Neural cell (in vitro differentiated cells): ENCODE results near the gene H1-8. TPM values are rescaled to one million over a fixed set of nuclear protein-coding genes. Genes with fewer than 3 reads are reported as not detected.

ENCODE experiments used
- H2AFZ ChIP-seq: fragments of 200-600, 300-800 bp; sonication (generic), shearing (Covaris generic); 2 replicates; pipeline ENCODE4 v1.6.0; 2014; ENCODE audit warnings: low read depth, mild to moderate bottlenecking, antibody characterized with exemption, low read length, moderate library complexity
- H3F3A ChIP-seq: fragments of 200-600 bp; shearing (Covaris generic); 2 replicates; pipeline ENCODE4 v1.6.1; 2016; ENCODE audit warnings: mild to moderate bottlenecking, moderate library complexity, mixed read lengths, antibody characterized with exemption, low read length; ENCODE audit not compliant: insufficient read depth, poor library complexity, severe bottlenecking
- H3K27ac ChIP-seq: fragments of 200-600, 300-800 bp; sonication (generic), shearing (Covaris generic); 2 replicates; pipeline ENCODE4 v1.5.1; 2014; ENCODE audit warnings: mild to moderate bottlenecking, low read length, moderate library complexity
- H3K27me3 ChIP-seq: fragments of 300-800, 200-600 bp; sonication (generic), shearing (Covaris generic); 2 replicates; pipeline ENCODE4 v1.6.0; 2014; ENCODE audit warnings: mild to moderate bottlenecking, low read depth, low read length, moderate library complexity; ENCODE audit not compliant: insufficient read depth
- H3K36me3 ChIP-seq: fragments of 300-800, 200-600 bp; sonication (generic), shearing (Covaris generic); 2 replicates; pipeline ENCODE4 v1.5.1; 2014; ENCODE audit warnings: mild to moderate bottlenecking, antibody characterized with exemption, low read length, moderate library complexity; ENCODE audit not compliant: insufficient read depth
- H3K4me2 ChIP-seq: fragments of 300-800, 200-600 bp; sonication (generic), shearing (Covaris generic); 2 replicates; pipeline ENCODE4 v1.6.0; 2014; ENCODE audit warnings: mild to moderate bottlenecking, low read length
- H3K4me3 ChIP-seq: fragments of 300-800, 200-600 bp; sonication (generic), shearing (Covaris generic); 2 replicates; pipeline ENCODE4 v1.5.1; 2014; ENCODE audit warnings: mild to moderate bottlenecking, low read length, moderate library complexity
- H3K79me2 ChIP-seq: fragments of 200-600 bp; shearing (Covaris generic); replicated peaks from 2 replicates; pipeline ENCODE4 v1.6.0; 2014; ENCODE audit warnings: mild to moderate bottlenecking, low read length, moderate library complexity; ENCODE audit not compliant: insufficient read depth
- H3K9ac ChIP-seq: fragments of 300-800, 200-600 bp; sonication (generic), shearing (Covaris generic); 2 replicates; pipeline ENCODE4 v1.6.1; 2016; ENCODE audit warnings: mild to moderate bottlenecking, low read length, mixed read lengths
- H3K9me2 ChIP-seq: fragments of 200-600 bp; shearing (Covaris generic); 2 replicates; pipeline ENCODE4 v1.6.1; 2016; ENCODE audit warnings: mild to moderate bottlenecking, low read length, mixed read lengths; ENCODE audit not compliant: insufficient read depth
- H3K9me3 ChIP-seq: fragments of 200-600, 300-800 bp; sonication (generic), shearing (Covaris generic); 2 replicates; pipeline ENCODE4 v1.6.1; 2016; ENCODE audit warnings: mild to moderate bottlenecking, mixed run types, low read length, moderate library complexity, mixed read lengths
- H4K20me1 ChIP-seq: fragments of 200-600 bp; shearing (Covaris generic); 2 replicates; pipeline ENCODE4 v1.6.1; 2016; ENCODE audit warnings: mild to moderate bottlenecking, mixed run types; ENCODE audit not compliant: insufficient read depth
- EP300 ChIP-seq: fragments of 450-650 bp; conservative IDR thresholded peaks from 2 replicates; pipeline ENCODE4 v1.6.1; 2014; ENCODE audit warnings: antibody characterized with exemption, mild to moderate bottlenecking, moderate library complexity; ENCODE audit not compliant: poor library complexity, severe bottlenecking
- EZH2 ChIP-seq: fragments of 200-600, 300-800 bp; shearing (Covaris generic), sonication (generic); IDR thresholded peaks from 2 replicates; pipeline ENCODE4 v1.6.1; 2014; ENCODE audit warnings: antibody characterized with exemption, low read length, borderline replicate concordance, mild to moderate bottlenecking; ENCODE audit not compliant: insufficient read depth, poor library complexity, severe bottlenecking
- MXI1 ChIP-seq: fragments of 450-650 bp; conservative IDR thresholded peaks from 2 replicates; pipeline ENCODE4 v1.6.1; 2014; ENCODE audit warnings: antibody characterized with exemption, mild to moderate bottlenecking; ENCODE audit not compliant: poor library complexity, severe bottlenecking
- POLR2AphosphoS5 ChIP-seq: IDR thresholded peaks from 2 replicates; pipeline ENCODE4 v1.6.1; 2012
- RAD21 ChIP-seq: fragments of 450-650 bp; conservative IDR thresholded peaks from 2 replicates; pipeline ENCODE4 v1.6.1; 2014; ENCODE audit warnings: antibody characterized with exemption, mild to moderate bottlenecking, moderate library complexity
- SMC3 ChIP-seq: fragments of 450-650 bp; conservative IDR thresholded peaks from 2 replicates; pipeline ENCODE4 v1.6.1; 2014; ENCODE audit warnings: antibody characterized with exemption, mild to moderate bottlenecking, moderate library complexity; ENCODE audit not compliant: poor library complexity
- TAF1 ChIP-seq: IDR thresholded peaks from 2 replicates; pipeline ENCODE4 v1.6.1; 2012; ENCODE audit warnings: low read depth
- polyA plus RNA-seq: library from polyadenylated mRNA; depleted of rRNA; stranded (reverse); fragments of >200 nt; gene quantifications from 2 replicates; pipeline ENCODE4 v1.2.3, GENCODE V29; 2014
- small RNA-seq, 3 experiments: library from RNA; depleted of rRNA; stranded (forward); fragments of <200 nt; gene quantifications; one replicate each; pipeline ENCODE3, GENCODE V24; 2012
- TF ChIP-seq, protein P1 (sequence below): fragments of 450-650 bp; IDR thresholded peaks from 2 replicates; pipeline ENCODE4 v1.5.1; 2014; ENCODE audit warnings: antibody characterized with exemption, mild to moderate bottlenecking, moderate library complexity; ENCODE audit not compliant: poor library complexity, severe bottlenecking
- TF ChIP-seq, protein P2 (sequence below): IDR thresholded peaks from 2 replicates; pipeline ENCODE4 v1.6.1; 2012; ENCODE audit warnings: borderline replicate concordance

The H1-8 gene
- polyA plus RNA-seq, 1 donor from 2014 or later: not detected

DNA sequence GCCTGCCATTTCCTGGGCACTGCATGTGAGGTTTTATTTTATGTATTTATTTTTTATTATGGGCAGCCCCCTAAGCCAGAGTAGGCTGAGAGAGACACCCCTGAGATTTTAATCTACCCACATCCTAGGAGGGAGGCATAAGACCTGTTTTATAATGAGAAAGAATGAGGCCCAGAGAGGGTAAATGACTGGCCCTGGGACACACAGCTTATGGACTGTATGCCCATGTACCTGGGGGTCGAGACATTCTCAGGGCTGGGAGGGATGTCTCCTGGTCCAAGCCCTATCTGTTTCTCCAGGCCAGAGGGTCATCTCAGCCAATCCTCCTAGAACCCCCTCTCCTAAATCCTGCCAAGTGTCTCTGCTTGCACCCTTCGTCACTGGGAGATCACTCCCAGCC, 57.4 kb downstream of the H1-8 start:
- Histone ChIP-seq H3K27ac (no peak overlapping the region), H3K36me3 (no peaks in the 10 kb centered on the region), H3K4me3 (no peak overlapping the region), H4K20me1 (no peaks in the 10 kb centered on the region), H2AFZ (no peak overlapping the region), H3K79me2 (no peaks in the 10 kb centered on the region), H3K9ac (no peak overlapping the region), H3K9me2 (no peaks in the 10 kb centered on the region), H3K9me3 (no peaks in the 10 kb centered on the region), H3K27me3 (peaks cover 22% of the 10 kb centered on the region), H3F3A (no peaks in the 10 kb centered on the region), H3K4me2 (no peak overlapping the region)
- TF ChIP-seq, protein P1, sequence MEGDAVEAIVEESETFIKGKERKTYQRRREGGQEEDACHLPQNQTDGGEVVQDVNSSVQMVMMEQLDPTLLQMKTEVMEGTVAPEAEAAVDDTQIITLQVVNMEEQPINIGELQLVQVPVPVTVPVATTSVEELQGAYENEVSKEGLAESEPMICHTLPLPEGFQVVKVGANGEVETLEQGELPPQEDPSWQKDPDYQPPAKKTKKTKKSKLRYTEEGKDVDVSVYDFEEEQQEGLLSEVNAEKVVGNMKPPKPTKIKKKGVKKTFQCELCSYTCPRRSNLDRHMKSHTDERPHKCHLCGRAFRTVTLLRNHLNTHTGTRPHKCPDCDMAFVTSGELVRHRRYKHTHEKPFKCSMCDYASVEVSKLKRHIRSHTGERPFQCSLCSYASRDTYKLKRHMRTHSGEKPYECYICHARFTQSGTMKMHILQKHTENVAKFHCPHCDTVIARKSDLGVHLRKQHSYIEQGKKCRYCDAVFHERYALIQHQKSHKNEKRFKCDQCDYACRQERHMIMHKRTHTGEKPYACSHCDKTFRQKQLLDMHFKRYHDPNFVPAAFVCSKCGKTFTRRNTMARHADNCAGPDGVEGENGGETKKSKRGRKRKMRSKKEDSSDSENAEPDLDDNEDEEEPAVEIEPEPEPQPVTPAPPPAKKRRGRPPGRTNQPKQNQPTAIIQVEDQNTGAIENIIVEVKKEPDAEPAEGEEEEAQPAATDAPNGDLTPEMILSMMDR: no peak
- TF ChIP-seq POLR2AphosphoS5 (no peak), RAD21 (no peak), SMC3 (no peak), EP300 (no peak), EZH2 (no peak), MXI1 (no peak), TAF1 (no peak)
- TF ChIP-seq, protein P2, sequence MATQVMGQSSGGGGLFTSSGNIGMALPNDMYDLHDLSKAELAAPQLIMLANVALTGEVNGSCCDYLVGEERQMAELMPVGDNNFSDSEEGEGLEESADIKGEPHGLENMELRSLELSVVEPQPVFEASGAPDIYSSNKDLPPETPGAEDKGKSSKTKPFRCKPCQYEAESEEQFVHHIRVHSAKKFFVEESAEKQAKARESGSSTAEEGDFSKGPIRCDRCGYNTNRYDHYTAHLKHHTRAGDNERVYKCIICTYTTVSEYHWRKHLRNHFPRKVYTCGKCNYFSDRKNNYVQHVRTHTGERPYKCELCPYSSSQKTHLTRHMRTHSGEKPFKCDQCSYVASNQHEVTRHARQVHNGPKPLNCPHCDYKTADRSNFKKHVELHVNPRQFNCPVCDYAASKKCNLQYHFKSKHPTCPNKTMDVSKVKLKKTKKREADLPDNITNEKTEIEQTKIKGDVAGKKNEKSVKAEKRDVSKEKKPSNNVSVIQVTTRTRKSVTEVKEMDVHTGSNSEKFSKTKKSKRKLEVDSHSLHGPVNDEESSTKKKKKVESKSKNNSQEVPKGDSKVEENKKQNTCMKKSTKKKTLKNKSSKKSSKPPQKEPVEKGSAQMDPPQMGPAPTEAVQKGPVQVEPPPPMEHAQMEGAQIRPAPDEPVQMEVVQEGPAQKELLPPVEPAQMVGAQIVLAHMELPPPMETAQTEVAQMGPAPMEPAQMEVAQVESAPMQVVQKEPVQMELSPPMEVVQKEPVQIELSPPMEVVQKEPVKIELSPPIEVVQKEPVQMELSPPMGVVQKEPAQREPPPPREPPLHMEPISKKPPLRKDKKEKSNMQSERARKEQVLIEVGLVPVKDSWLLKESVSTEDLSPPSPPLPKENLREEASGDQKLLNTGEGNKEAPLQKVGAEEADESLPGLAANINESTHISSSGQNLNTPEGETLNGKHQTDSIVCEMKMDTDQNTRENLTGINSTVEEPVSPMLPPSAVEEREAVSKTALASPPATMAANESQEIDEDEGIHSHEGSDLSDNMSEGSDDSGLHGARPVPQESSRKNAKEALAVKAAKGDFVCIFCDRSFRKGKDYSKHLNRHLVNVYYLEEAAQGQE: no peak

Small RNA genes within 50 kb of the gene (small RNA-seq; reads per million reads assigned to genes)
- 0 to 0.19 (median 0) reads per million in 3 experiments for gene RN7SL752P

Other genes starting within 250 kb of the H1-8 start
- gene EFCAB12, start 114.5 kb upstream of the H1-8 start, polyA plus RNA-seq: 0.14 and 0.32 TPM in 2 replicates
- gene MBD4, start 103.2 kb upstream of the H1-8 start, polyA plus RNA-seq: 48.9 and 50.0 TPM in 2 replicates
- 21.6 and 28.3 TPM in 2 replicates for gene IFT122, start 103.0 kb upstream of the H1-8 start, polyA plus RNA-seq
- gene RHO, start 14.5 kb upstream of the H1-8 start, polyA plus RNA-seq: not detected in 2 replicates
- gene PLXND1, start 63.5 kb downstream of the H1-8 start, polyA plus RNA-seq: 0.05 TPM in 1 of 2 replicates, not detected in the other